ENCODE measurements around the gene PACSIN1.

DNA sequence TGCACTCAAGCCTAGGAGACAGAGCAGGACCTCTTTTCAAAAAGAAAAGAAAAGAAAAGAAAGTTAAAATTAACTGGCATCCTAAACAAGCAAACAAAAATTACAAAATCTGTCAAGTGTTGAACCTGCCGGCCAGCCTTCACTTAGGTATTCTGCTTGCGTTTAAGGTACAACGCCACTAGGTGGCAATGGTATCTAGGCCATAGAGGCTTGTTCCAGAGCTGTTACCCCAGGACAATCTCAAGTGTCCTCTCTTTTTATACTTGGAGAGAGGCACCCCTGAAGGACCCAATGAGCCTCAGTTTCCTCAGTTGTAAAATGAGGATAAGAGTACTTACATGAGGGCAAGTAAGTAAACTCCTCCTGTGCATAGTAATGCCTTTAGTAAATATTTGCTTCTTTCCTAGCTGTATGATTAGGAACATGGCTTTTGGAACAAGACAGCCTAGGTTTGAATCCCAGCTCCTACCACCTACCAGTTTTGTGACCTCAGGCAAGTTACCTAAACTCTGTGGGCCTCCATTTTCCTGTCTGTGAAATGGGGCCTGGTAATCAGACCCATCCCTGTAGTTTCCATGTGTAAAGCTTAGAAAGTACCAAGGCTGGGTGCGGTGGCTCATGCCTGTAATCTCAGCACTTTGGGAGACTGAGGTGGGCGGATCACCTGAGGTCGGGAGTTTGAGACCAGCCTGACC lies 5.8 kb upstream of the PACSIN1 start:
- TF ChIP-seq PRDM4 (tag by site-specific recombination; IDR thresholded peaks at IDR 0.05) (no peak), ZNF23 (tag by site-specific recombination; IDR thresholded peaks at IDR 0.05; ENCODE audit: borderline replicate concordance) (no peak), KLF16 (tag by site-specific recombination; IDR thresholded peaks at IDR 0.05) (no peak), TSHZ1 (tag by site-specific recombination; IDR thresholded peaks at IDR 0.05; ENCODE audit: borderline replicate concordance) (no peak)

All from HEK293 (cell line).